HG03108 (cell line): ENCODE data around the gene FAR2.

Source experiments
- ATAC-seq: cut with Tn5 transposase; IDR thresholded peaks from one replicate; pipeline ENCODE4 v1.9.1; 2021; ENCODE audit warnings: moderate library complexity; ENCODE audit not compliant: unreplicated experiment

Gene FAR2

GRCh38 chr12:29200586-29200985 is 51.5 kb downstream of the FAR2 start:
- ATAC-seq = no peak

GRCh38 chr12:29201296-29201695 is 52.2 kb downstream of the FAR2 start:
- no peak for ATAC-seq

GRCh38 chr12:29201746-29202145 is 52.7 kb downstream of the FAR2 start:
- ATAC-seq = no peak

DNA sequence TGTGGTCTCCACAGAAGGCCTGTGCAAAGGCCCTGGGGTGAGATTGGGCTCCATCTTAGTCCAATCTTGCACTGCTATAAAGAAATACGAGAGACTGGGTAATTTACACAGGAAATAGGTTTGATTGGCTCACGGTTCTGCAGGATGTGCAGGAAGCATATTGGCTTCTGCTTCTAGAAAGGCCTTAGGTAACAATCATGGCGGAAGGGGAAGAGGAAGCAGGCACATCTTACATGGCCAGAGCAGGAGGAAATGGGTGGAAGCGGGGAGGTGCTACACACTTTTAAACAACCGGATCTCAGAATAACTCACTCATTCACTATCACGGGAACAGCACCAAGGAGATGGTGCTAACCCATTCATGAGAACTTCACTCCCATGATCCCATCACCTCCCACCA is 55.4 kb downstream of the FAR2 start:
- no peak for ATAC-seq

DNA sequence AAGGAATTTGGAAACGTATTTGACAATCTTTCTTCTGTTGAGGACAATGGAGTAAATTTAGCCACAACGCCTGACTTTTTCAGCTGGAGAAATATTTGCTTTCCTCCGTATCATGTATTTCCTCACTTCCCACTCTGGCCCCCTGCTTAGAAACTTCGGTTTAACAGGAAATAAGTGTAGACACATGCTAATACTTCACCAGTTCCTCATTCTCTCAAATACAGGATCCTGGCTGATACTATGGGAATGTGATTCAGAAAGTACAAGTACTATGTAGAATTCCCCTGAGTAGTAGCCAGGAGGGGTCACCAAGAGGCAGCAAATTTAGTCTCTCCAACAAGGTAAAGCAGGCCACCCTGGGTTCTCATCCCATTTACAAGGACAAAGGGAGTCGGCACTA is 58.0 kb downstream of the FAR2 start:
- ATAC-seq = no peak

GRCh38 chr12:29208060-29208459 is 59.0 kb downstream of the FAR2 start:
- ATAC-seq = no peak

GRCh38 chr12:29208936-29209701 is 60.0 kb downstream of the FAR2 start:
- no peak for ATAC-seq

DNA sequence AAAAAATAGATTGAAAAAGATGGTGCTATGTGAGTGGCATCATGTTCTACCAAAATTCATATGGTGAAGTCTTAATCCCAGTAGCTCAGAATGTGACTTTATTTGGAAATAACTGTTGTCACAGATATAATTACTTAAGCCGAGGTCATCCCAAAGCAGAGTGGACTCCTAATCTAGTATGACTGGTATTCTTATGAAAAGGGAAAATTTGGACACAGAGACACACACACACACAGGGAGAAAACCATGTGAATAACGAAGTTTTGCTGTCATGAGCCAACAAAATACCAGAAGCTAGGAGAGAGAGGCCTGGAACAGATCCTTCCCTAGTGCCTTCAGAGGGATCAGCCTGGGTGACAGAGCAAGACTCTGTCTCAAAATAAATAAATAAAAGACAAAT is 62.6 kb downstream of the FAR2 start:
- no peak for ATAC-seq

DNA sequence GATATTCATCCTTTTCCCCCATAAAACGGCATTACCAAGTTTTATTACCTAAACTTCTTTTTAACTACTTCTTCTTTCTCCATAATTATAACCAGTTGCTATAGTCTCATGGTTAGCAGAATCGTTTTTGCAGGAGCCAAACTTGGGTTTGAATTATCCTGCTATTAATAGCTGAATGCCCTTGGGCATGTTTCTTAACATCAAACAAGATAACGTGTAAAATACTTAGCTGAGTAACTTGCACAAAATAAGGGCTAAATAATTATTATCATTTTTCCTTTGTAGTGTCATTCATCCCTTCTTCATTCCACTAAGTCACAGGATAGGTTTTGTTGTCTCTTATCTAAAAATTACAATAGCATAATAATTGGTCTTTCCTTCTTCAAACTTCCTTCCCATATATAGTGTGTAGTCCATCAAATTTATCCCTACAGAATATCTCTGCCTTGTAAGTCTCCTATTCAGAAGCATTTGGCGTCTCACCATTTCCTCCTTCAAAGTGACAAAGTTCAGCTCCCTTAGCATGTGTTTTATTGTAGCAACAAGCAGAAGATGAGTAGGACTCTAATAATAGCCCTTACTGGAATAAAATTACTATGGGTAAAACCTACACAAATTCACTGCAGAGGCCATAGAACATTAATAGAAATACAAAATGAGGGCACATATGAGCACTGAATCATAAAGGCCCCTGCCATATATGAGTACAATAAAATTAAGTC is 63.8 kb downstream of the FAR2 start:
- ATAC-seq = no peak

DNA sequence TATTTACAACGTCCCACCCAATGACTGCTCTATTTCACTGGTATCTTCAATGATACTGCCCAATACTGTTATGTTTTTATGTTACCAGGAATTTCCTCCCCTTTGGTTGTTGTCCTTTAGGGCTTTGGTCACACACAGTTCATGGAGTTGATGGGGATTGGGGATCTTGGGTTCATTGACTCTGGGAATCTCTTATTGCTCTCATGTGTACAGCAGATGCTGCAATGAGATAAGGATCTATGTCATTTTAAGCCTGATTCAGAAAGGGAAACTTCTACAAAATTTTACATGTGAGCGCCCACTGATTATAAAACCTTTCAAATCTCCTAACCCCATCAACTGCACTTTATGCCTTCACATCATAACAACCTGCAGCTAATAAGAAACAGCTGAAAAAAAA is 67.2 kb downstream of the FAR2 start:
- ATAC-seq = no peak

DNA sequence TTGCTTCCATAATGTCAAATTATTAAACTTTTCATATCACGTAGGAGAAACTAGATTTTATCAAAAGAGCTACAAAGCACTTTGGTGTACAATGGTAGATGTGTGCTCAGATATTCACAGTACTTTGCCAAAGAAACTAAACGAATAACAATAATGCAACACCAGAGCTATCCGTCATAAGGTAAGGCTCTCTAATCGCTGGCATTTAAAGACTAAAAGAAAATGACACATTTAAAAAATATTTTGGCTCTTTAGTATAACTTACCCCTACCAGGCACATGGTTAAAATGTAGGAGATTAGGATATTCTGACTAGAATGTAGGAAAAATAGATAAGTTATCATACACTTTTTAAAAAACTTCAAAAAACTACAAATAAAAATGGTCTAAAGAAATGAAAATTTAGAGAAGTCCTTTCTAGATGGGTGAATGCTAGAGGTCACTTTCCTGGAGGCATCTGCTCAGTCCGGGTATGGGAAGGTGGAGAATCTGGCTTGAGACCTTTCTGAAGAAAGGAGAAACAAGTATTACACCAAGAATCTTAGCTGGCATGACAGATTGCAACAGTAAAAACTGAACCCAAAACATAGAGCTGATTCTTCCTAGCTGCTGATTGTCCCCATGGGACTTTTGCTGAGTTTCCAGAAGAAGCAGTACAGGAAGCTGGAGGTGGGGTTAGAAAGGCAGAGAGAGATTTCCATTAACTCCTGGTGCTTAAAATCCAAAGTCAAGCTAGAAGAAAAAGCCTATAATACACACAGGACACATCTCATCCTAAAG is 67.9 kb downstream of the FAR2 start:
- no peak for ATAC-seq

DNA sequence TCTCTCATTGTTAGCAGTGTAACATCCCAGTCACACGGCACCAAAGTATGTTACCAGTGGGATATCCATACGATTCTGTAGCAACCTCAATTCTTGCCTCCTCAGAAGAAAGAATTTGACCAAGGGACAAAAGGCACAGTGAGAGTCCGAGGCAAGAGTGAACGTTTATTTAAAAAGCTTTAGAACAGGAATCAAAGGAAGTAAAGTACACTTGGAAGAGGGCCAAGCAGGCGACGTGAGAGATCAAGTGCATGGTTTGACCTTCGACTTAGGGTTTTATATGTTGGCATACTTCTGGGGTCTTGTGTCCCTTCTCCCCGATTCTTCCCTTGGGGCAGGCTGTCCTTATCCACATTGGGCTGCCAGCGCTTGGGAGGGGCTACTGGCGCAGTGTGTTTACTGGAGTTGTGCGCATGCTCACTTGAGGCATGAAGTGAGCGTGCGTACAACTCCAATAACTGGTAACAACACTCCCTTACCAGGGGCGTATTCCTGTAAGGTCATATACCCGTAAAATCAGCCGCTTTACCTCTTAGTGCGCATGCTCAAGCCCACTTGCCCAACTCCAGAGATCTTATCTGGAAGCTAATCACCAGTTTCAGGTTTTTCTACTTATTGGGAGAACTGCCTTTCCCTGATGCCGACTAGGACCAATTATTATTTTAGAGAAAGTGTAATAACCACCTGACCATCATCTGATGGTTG is 71.7 kb downstream of the FAR2 start:
- ATAC-seq = no peak

- no peak for ATAC-seq
Observed at GRCh38 chr12:29222200-29222599, 73.1 kb downstream of the FAR2 start.

DNA sequence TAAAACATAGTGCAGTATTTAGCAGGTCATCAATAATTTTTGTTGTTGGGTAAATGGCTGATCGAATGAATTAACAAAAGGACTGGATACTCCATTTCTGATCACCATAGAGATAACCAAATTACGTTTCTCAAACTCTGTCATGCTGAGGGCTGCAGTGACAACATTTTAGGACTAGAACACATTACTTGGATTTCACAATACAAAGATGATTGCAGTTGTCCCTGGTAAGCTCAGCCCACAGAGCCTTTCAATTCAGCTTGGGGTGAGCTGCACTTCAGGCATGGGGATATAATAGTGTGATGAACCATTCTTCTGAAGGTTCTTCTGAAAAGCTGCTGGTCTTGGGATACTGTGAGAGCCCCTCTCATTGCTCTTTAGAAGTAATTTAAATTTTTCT is 74.3 kb downstream of the FAR2 start:
- no peak for ATAC-seq

DNA sequence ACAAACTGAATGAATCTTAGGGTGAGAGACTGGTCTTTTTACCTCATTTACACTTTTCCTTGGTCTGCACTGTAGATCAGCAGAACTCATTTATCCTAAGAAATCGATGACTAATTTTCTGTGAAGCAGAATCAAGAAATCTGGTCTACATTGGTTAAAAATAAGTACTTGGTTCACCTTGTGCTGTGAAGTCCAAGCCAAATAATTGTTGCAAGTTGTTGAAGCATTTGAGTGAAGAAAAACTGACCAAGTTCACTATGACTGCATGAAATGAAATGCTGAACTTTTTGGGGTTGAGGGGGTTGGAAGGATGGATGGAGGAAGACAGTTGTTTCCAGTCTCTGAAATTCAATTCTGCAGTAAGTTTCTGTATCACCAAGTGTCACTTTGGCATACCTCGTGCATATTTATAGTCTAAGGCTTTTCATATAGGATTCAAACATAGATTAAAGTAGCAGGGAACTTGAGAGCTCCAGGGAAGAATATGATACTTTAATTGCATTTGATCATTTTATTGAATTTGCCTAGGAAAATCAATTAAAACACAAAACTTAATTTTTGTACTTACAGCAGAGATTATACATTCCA is 75.0 kb downstream of the FAR2 start:
- no peak for ATAC-seq

- no peak for ATAC-seq
Observed at GRCh38 chr12:29224572-29224971, 75.5 kb downstream of the FAR2 start.

GRCh38 chr12:29225834-29226233 is 76.8 kb downstream of the FAR2 start:
- no peak for ATAC-seq

DNA sequence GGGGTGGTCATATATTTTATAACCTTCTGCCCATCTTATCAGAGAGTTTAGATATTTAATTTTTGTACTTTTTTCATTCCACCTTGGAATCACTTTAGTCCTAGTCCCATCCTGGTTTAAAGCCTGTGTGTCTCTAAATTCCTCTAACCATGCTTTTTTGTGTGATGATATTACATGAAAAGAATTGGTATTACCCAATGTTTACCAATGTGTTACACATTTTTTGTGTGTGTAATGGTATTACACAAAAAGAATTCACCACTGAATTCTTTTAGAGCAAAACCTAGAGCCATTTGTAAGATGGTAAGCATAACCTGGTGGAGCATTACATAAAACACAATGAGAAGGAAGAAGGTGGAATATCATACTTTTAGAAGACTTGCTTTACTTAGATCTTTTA is 77.5 kb downstream of the FAR2 start:
- no peak for ATAC-seq

GRCh38 chr12:29228474-29229157 is 79.5 kb downstream of the FAR2 start:
- no peak for ATAC-seq

GRCh38 chr12:29229158-29229505 is 80.1 kb downstream of the FAR2 start:
- ATAC-seq = no peak
